ENCODE data around the gene TMEM63A. TPM values are rescaled to one million over a fixed set of nuclear protein-coding genes. Genes with fewer than 3 reads are reported as not detected.
A peak's percentile ranks its signal among the peaks of the same experiment; 100 is the strongest.

Gene TMEM63A
- total and polyA plus RNA-seq, 8 donors: 5.3 to 208 (median 84.5) TPM

DNA sequence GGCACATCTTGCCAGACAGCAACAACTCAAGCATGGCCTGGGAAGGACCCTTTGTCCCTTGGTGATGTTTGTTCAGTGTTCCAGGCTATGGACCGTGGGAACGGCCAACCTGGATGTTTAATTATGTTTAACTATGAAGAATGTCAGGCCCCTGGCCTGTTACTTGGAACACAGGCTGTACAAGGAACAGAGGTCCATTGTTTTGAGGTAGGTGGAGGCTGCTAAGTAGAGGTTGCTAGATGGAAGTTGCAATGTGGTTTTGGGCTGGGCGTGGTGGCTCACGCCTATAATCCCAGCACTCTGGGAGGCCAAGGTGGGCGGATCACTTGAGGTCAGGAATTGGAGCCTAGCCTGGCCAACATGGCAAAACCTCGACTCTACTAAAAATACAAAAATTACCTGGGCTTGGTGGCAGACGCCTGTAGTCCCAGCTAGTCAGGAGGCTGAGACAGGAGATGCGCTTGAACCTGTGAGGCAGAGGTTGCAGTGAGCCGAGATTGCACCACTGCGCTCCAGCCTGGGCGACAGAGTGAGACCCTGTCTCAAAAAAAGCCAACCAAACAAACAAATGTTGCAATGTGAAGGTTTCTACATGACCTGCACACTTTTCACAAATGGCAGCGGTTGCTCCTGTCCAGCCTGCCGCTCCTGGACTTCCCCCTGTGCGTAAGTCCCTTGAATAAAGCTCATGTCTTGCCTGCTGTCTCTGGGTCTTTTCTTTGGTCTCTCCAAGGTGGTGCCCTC is 9.2 kb upstream of the TMEM63A start:
- peak; percentile 71 to 75 for DNase-seq
- H3K4me3 ChIP-seq: no peak overlapping the region
- H3K36me3 ChIP-seq: no peaks in the 10 kb centered on the region
- peak overlapping the region; percentile 22 to 87 (median 76) for H3K27ac ChIP-seq
- intact Hi-C loops (cut with DNase I; ENCODE audit: low total_unique reads): no loop called here
- H3K9me3 ChIP-seq: no peaks in the 10 kb centered on the region
- peak in 1 of 3 donors; percentile 65 for TF ChIP-seq POLR2AphosphoS5 (IDR thresholded peaks at IDR 0.05)
- TF ChIP-seq POLR2A (IDR thresholded peaks at IDR 0.05): no peak
- no peak for TF ChIP-seq EP300 (IDR thresholded peaks at IDR 0.05)
- TF ChIP-seq, protein P1, sequence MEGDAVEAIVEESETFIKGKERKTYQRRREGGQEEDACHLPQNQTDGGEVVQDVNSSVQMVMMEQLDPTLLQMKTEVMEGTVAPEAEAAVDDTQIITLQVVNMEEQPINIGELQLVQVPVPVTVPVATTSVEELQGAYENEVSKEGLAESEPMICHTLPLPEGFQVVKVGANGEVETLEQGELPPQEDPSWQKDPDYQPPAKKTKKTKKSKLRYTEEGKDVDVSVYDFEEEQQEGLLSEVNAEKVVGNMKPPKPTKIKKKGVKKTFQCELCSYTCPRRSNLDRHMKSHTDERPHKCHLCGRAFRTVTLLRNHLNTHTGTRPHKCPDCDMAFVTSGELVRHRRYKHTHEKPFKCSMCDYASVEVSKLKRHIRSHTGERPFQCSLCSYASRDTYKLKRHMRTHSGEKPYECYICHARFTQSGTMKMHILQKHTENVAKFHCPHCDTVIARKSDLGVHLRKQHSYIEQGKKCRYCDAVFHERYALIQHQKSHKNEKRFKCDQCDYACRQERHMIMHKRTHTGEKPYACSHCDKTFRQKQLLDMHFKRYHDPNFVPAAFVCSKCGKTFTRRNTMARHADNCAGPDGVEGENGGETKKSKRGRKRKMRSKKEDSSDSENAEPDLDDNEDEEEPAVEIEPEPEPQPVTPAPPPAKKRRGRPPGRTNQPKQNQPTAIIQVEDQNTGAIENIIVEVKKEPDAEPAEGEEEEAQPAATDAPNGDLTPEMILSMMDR (IDR thresholded peaks at IDR 0.05): no peak
- 62 to 70% (median 67%) methylated on average over 14 of the region's 14 CpGs for WGBS, 5 donors
- H3K4me1 ChIP-seq: peaks cover 20 to 60% (median 22%) of the 10 kb centered on the region in 4 donors
- H3K27me3 ChIP-seq: no peaks in the 10 kb centered on the region

DNA sequence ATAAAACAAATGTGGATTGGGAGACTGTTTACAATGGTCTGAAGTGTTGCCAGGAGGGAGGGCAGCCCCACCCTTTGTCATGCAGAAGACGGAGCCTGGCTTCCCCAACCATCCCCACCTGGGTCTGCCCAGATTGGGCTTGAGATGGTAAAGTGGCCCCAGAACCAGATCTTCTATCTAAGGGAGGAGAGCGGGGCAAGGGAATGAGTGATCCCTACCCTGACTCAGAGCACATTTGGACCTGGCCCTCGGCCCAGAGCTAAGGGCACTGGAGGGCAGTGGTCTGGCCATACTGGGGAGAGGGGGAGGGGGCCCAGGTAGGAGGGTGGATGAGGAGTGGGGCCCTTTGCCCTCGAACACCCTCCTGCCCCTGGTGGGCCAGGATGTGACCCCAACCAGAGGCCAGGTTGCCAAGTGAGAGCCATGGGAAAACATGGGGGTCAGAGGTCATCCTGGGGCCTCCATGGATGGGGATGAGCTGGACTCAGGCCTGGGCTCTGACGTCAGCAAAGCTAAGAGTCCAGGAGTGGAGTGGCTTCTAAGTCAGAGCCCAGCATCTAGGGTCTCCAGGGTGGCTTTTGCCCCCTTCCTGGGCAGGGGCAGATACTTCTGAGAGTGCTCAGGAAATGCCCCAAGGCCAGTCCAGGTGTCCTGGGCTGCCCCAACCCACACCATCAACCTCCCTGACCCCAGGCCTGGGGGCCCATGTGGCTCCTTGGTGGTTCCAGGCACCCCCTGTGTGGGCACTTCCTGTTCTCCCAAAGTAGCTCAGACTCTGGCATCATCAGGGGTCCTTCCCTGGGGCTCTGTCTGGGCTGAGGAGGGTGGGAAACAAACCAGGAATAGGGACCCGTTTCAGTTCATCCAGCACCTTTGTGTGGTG is 8.4 kb upstream of the TMEM63A start:
- WGBS, 5 donors: 26 to 47% (median 41%) methylated on average over 6 of the region's 6 CpGs
- no peaks in the 10 kb centered on the region for H3K27me3 ChIP-seq
- H3K4me3 ChIP-seq: no peak overlapping the region
- intact Hi-C loops (cut with DNase I; ENCODE audit: low total_unique reads): no loop called here
- H3K27ac ChIP-seq: peak overlapping the region; percentile 22 to 87 (median 76)
- TF ChIP-seq POLR2AphosphoS5 (IDR thresholded peaks at IDR 0.05) (no peak), EP300 (IDR thresholded peaks at IDR 0.05) (no peak), POLR2A (IDR thresholded peaks at IDR 0.05) (no peak)
- TF ChIP-seq, protein P1 (IDR thresholded peaks at IDR 0.05): no peak
- no peak for DNase-seq
- peaks cover 19 to 59% (median 22%) of the 10 kb centered on the region in 4 donors for H3K4me1 ChIP-seq
- H3K9me3 ChIP-seq: no peaks in the 10 kb centered on the region
- H3K36me3 ChIP-seq: no peaks in the 10 kb centered on the region

DNA sequence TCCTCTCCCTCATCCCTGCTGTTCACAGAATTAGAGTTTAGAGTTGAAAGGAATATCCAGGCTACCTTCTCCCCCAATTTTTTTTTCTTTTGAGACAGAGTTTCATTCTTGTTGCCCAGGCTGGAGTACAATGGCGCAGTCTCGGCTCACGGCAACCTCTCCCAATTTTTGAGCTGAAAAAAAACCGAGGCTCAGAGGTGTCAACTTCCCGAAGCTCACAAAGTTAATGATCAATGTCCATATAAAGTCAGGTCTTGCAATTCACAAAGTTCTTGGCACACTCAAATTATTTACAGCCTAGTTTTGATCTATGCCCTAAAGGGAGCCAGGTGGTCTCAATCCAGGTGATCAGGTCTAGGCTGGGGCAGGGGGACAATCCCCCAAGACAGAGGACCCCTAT is 7.6 kb upstream of the TMEM63A start:
- no peak for DNase-seq
- Histone ChIP-seq H3K4me3 (no peak overlapping the region), H3K27me3 (no peaks in the 10 kb centered on the region), H3K27ac (peak overlapping the region in 4 of 5 donors; percentile 75 to 87 (median 79)), H3K9me3 (no peaks in the 10 kb centered on the region), H3K36me3 (no peaks in the 10 kb centered on the region), H3K4me1 (peaks cover 19 to 58% (median 22%) of the 10 kb centered on the region in 4 donors)
- WGBS, 5 donors: 35 to 73% (median 46%) methylated on average over 5 of the region's 5 CpGs
- intact Hi-C loops (cut with DNase I; ENCODE audit: low total_unique reads): no loop called here
- TF ChIP-seq, protein P1 (IDR thresholded peaks at IDR 0.05): no peak
- no peak for TF ChIP-seq POLR2AphosphoS5 (IDR thresholded peaks at IDR 0.05)
- TF ChIP-seq POLR2A (IDR thresholded peaks at IDR 0.05): no peak
- no peak for TF ChIP-seq EP300 (IDR thresholded peaks at IDR 0.05)

DNA sequence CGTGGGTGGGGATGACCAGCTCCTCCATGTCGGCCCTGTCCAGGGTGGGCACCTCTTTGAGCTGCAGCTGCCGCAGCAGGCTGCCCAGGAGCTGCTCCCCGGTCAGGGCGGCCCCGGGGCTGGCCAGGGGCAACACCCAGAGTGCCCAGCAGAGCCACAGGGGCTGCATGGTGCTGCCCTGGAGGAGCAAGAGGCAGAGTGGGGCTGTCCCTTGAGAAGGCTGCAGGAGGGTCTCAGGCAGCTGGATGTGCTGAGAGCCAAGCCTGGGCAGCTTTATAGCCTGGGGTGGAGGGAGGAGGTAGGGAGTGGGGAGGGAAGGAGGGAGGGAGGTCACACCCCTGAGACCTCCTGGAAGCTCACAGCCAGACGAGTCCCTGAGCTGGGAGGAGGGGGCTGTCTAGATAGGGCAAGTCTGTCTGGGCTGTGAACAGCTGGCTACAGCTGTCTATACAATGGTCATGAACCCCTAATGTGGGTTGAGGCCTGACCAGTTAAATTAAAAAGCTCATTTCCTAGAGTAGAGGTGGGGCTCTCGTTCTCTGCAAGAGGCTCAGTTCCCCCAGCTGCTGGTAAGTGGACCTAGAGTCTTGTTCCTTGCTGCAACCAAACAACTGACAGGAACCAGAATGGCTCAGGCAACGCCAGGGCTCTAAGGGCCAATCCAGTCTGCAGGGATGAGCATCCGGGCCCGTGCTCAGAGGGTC is 6.9 kb upstream of the TMEM63A start, which contains the start of gene LEFTY1:
Gene LEFTY1 (minus strand): TSS at position 249 of the 704 bp plus-strand sequence. CDS start 80 bp downstream, at position 169.
- H3K4me1 ChIP-seq: peaks cover 19 to 64% (median 22%) of the 10 kb centered on the region in 4 donors
- TF ChIP-seq POLR2A (IDR thresholded peaks at IDR 0.05) (no peak), POLR2AphosphoS5 (IDR thresholded peaks at IDR 0.05) (no peak), EP300 (IDR thresholded peaks at IDR 0.05) (no peak)
- TF ChIP-seq, protein P1 (IDR thresholded peaks at IDR 0.05): no peak
- 64 to 97% (median 77%) methylated on average over 4 to 11 of the region's 11 CpGs for WGBS, 5 donors
- peak in 1 of 2 donors; percentile 74 for DNase-seq
- H3K27me3 ChIP-seq: no peaks in the 10 kb centered on the region
- no peaks in the 10 kb centered on the region for H3K36me3 ChIP-seq
- no peak within 1 kb of the TSS for H3K4me3 ChIP-seq
- intact Hi-C loops (cut with DNase I; ENCODE audit: low total_unique reads): no loop called here
- H3K27ac ChIP-seq: peak within 1 kb of the TSS in 4 of 5 donors; percentile 75 to 87 (median 79)
- H3K9me3 ChIP-seq: no peaks in the 10 kb centered on the region
